Heart left ventricle (tissue), 13 donors: ENCODE data around the gene KIF4A.
"Not testable (repeated sequence)": the region's sequence is repeated elsewhere in the genome, so short reads cannot be mapped to it uniquely, and the experiment has no call there.

Experiments
- CTCF ChIP-seq, 12 donors: fragments of 200-600 bp; sonication (generic) in 4 of 12; IDR thresholded peaks; one replicate each; pipeline versions ENCODE4 v1.5.0 to v1.8.0; 2018 to 2022; ENCODE audit warnings: antibody characterized with exemption in 12 of 12, mild to moderate bottlenecking in 5 of 12
- POLR2A ChIP-seq, 2 donors: fragments of 450-650 bp; IDR thresholded peaks; one replicate each; pipeline ENCODE4 v1.6.1; 2017; ENCODE audit warnings: antibody characterized with exemption in 2 of 2, mild to moderate bottlenecking in 2 of 2, moderate library complexity in 2 of 2
- donor health status: ischemic (EF 13 %, LVEDD 7.1; RV severe dilation, severe dysfunction).
- donor health status: DM: no; HTN: yes; CAD: no.
- donor health status: DM: no; HTN: no; CAD: no.
- donor health status: ischemic (EF 25% LVEDD 6.9; RV normal size, moderate dysfunction).
- donor health status: ischemic (EF 25% LVEDD 5.7; RV mildly dilated, moderate dysfunction).
- donor health status: ischemic (EF 35%, LVEDD 5.7; RV mildly dilated, moderate dysfunction).
- donor health status: nonischemic (EF 11% LVEDD 7.7; RV severe dilation, severe dysfunction).
- donor health status: DM: yes; HTN: yes; CAD: no.
- donor health status: PGD.
- donor health status: ischemic (EF 29% LVEDD 5.4; RV normal size, mild dysfunction).
- donor health status: nonischemic (EF 23%, LVEDD 6.1; RV moderate dilation, normal function).

DNA sequence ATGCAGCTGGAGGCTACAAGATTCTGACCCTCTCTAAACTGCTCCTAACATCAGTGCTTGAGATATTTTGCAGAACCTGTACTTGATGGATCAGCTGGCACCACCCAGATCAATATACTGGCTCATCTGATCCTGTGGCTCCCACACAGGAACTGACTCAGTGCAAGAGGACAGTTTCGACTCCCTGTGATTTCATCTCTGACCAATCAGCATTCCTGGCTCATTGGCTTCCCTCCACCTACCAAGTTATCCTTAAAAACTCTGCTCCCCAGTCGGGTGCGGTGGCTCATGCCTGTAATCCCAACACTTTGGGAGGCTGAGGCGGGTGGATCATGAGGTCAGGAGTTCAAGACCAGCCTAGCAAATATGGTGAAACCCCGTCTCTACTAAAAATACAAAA is 46.3 kb upstream of the KIF4A start:
- TF ChIP-seq CTCF, POLR2A (IDR thresholded peaks at IDR 0.05): not testable (repeated sequence)
